Activated T-cell treated with anti-CD3 and anti-CD28 coated beads for 4 hours (primary cell): ENCODE data around the gene PAPPA.

Source experiments
- DNase-seq: peaks from one replicate; pipeline ENCODE4 v3.0.0-alpha.2; 2020

Gene PAPPA

GRCh38 chr9:116355153-116355921 is 201.7 kb downstream of the PAPPA start:
- DNase-seq, result no peak

- DNase-seq, result no peak
Observed at GRCh38 chr9:116358251-116358650, 204.7 kb downstream of the PAPPA start.

GRCh38 chr9:116360016-116360415 is 206.4 kb downstream of the PAPPA start:
- DNase-seq, result no peak

- no peak for DNase-seq
Observed at GRCh38 chr9:116360989-116361388, 207.4 kb downstream of the PAPPA start.

GRCh38 chr9:116361547-116361946 is 208.0 kb downstream of the PAPPA start:
- DNase-seq, result no peak

- no peak for DNase-seq
Observed at GRCh38 chr9:116362493-116362892, 208.9 kb downstream of the PAPPA start.

GRCh38 chr9:116365056-116365471 is 211.5 kb downstream of the PAPPA start:
- DNase-seq, result no peak

- no peak for DNase-seq
Observed at GRCh38 chr9:116366241-116366640, 212.7 kb downstream of the PAPPA start.

GRCh38 chr9:116368680-116369079 is 215.1 kb downstream of the PAPPA start:
- DNase-seq, result no peak

GRCh38 chr9:116369706-116370105 is 216.1 kb downstream of the PAPPA start:
- DNase-seq, result no peak

GRCh38 chr9:116370556-116370955 is 217.0 kb downstream of the PAPPA start:
- DNase-seq, result no peak

- no peak for DNase-seq
Observed at GRCh38 chr9:116372081-116372673, 218.6 kb downstream of the PAPPA start.

GRCh38 chr9:116372786-116373185 is 219.2 kb downstream of the PAPPA start:
- no peak for DNase-seq

- no peak for DNase-seq
Observed at GRCh38 chr9:116377179-116377798, 223.7 kb downstream of the PAPPA start.

GRCh38 chr9:116378873-116379272 is 225.3 kb downstream of the PAPPA start:
- no peak for DNase-seq

- no peak for DNase-seq
Observed at GRCh38 chr9:116379821-116380220, 226.2 kb downstream of the PAPPA start.

GRCh38 chr9:116380496-116380995 is 227.0 kb downstream of the PAPPA start:
- DNase-seq, result no peak

- DNase-seq, result no peak
Observed at GRCh38 chr9:116381350-116381749, 227.8 kb downstream of the PAPPA start.

GRCh38 chr9:116382053-116382452 is 228.5 kb downstream of the PAPPA start:
- no peak for DNase-seq

GRCh38 chr9:116383133-116383532 is 229.5 kb downstream of the PAPPA start:
- DNase-seq, result no peak

GRCh38 chr9:116383936-116384335 is 230.3 kb downstream of the PAPPA start:
- DNase-seq, result no peak

- no peak for DNase-seq
Observed at GRCh38 chr9:116387934-116388698, 234.5 kb downstream of the PAPPA start.
